Lower leg skin (tissue), 3 donors: ENCODE results near the gene USP48.

ENCODE experiments used
- POLR2A ChIP-seq, 2 donors: fragments of 450-650 bp; IDR thresholded peaks; one replicate each; pipeline ENCODE4 v1.6.1; 2016 to 2017; ENCODE audit warnings: antibody characterized with exemption in 2 of 2, mild to moderate bottlenecking in 1 of 2, moderate library complexity in 1 of 2
- TF ChIP-seq, protein P1 (sequence below), 3 donors: fragments of 450-650 bp; IDR thresholded peaks; one replicate each; pipeline ENCODE4 v1.5.1; 2016; ENCODE audit warnings: antibody characterized with exemption in 3 of 3, mild to moderate bottlenecking in 3 of 3, moderate library complexity in 2 of 3

DNA sequence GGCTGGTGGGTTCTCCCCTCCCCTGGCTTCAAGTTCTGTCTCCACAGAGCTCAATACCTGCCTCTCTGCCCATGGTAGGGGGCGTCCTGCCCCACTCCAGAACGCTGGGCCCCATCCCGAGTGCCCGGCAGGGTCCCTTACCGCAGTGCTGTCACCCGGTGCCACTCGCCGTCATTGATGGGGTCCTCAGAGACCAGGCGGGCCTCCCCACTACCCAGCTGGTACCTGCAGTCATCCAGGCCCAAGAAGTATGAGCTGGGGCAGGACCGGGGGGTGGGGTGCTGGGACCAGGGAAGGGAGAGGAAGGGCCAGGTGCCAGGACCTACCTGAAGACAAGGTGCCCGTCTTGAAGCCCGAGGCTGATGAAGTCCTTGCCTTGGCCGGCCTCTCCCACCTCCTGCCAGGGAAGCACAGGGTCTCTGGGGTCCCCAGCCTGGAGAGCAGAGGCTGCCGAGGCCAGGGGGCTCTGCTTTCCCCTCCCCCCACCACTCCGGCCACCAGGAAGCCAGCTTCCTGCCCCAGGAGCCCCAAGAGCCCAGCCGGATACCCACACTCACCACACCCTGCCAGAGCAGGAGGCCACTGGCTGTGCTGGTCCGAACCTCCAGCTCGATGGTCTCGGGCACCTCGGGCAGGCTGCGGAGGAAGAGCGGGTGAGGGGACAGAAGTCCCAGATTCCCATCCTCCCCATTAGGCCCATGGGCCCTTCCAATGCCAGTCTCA lies 41.2 kb upstream of the USP48 start:
- TF ChIP-seq, protein P1, sequence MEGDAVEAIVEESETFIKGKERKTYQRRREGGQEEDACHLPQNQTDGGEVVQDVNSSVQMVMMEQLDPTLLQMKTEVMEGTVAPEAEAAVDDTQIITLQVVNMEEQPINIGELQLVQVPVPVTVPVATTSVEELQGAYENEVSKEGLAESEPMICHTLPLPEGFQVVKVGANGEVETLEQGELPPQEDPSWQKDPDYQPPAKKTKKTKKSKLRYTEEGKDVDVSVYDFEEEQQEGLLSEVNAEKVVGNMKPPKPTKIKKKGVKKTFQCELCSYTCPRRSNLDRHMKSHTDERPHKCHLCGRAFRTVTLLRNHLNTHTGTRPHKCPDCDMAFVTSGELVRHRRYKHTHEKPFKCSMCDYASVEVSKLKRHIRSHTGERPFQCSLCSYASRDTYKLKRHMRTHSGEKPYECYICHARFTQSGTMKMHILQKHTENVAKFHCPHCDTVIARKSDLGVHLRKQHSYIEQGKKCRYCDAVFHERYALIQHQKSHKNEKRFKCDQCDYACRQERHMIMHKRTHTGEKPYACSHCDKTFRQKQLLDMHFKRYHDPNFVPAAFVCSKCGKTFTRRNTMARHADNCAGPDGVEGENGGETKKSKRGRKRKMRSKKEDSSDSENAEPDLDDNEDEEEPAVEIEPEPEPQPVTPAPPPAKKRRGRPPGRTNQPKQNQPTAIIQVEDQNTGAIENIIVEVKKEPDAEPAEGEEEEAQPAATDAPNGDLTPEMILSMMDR (IDR thresholded peaks at IDR 0.05) = no peak
- no peak for TF ChIP-seq POLR2A (IDR thresholded peaks at IDR 0.05)
